ENCODE measurements around the gene C10orf71. TPM values are rescaled to one million over a fixed set of nuclear protein-coding genes. Genes with fewer than 3 reads are reported as not detected.

C10orf71 gene
- total and polyA plus RNA-seq, 2 of the 8 experiments (the other 6 are each of a cell fraction or from before 2014, with no cell fraction given): not detected

- no peak for TF ChIP-seq RFX5 (IDR thresholded peaks at IDR 0.05; ENCODE audit: borderline replicate concordance, low read depth, low read length)
- no peak for TF ChIP-seq TAF7 (optimal IDR thresholded peaks at IDR 0.05; ENCODE audit: borderline replicate concordance, low read depth, low read length)
Measured at GRCh38 chr10:49279015-49279880, 19.7 kb upstream of the C10orf71 start (continued).
